ENCODE results near the gene STAT5A.

- TF ChIP-seq CTCF (IDR thresholded peaks at IDR 0.05; ENCODE audit: insufficient read depth, low read depth, low read length) (no peak), EZH2 (IDR thresholded peaks at IDR 0.05; ENCODE audit: insufficient read depth, low read length) (no peak)
These were observed 29.1 kb downstream of the STAT5A start for GRCh38 chr17:42317266-42317845.

Data from astrocyte (in vitro differentiated cells and primary cell).